Fibroblast of skin of left quadriceps (primary cell): ENCODE results near the gene PDE2A.

Experiments used
- DNase-seq, 2 experiments: peaks; one replicate each; pipeline ENCODE4 v3.0.0-alpha.2; 2013; ENCODE audit warnings: low read depth in 2 of 2

PDE2A gene

GRCh38 chr11:72615329-72615728 lies 58.9 kb downstream of the PDE2A start:
- no peak for DNase-seq

DNA sequence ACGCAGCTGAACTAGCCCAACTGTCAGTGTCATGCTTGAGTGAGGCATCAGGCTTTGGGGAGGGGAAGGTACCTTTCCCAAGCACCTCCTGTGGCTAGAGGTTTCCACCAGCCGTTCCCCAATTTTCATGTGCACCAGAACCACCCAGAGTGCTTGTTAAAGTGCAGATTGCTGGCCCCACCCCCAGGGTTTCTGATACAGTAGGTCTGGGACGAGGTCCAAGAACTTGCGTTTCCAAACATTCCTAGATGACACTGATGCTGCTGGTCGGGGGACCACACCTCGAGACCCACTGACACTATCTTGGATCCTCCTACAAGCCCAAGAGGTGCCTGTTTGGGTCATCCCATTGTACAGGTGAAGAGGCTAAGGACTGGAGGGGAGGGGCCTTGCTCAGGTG lies 59.8 kb downstream of the PDE2A start:
- no peak for DNase-seq

DNA sequence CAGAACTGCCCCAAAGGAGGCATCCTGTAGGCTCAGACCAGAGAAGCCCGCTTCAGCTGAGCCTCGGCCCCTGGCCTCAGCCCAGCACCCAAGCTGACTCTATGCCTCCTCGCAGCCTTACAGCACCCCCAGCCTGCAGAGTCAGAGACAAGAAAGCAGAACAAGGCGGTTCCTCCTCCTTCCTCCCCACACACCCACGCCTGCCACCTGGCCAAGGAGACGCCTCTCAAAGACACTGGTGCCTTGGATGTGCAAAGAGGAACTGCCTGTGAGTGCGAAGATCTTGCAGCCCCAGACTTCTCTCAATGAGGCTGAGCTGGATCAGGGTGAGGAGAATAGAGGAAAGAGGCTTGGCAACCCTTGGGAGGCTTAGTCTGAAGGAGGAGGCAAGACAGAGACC lies 60.2 kb downstream of the PDE2A start:
- no peak for DNase-seq

GRCh38 chr11:72613450-72613849 lies 60.8 kb downstream of the PDE2A start:
- DNase-seq: no peak

DNA sequence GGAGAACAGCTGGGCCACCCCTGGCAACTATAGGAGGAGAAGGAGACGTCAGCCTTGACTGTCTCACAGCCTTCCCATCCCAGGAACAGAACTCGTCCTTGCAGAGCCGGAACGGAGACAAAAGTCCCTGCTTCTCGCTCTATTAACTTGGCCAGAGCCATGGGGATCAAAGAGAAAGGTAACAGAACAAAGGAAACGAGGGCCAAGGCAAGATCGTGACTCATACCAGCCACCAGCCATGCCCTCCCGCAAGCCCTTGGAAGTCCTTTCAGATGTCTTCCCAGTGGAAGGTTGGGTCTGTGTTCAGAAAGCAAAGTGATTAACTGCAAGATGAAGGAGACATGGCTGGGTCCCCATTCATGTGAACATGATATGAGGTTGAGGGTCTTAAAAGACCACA lies 64.7 kb downstream of the PDE2A start:
- DNase-seq: no peak

- no peak for DNase-seq
Observed at GRCh38 chr11:72609045-72609444, 65.2 kb downstream of the PDE2A start.

DNA sequence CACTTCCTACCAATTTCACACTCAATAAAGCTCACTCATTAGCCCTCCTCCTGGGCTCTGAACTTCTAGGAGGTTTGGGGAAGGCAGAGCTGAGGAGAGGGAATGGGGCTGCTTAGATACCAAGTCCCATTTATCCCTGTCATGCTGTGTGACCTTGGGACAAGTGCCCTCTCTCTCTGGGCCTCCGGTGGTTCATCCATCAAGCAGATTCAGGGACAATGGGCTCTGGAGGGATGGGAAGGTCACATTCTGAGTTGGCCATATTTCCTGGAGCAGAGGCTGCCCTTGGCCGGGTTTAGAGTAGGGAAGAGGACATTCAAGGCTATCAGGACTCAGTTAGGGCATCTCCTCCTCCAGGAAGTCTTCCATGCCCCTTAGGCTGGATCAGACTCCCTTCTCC lies 66.7 kb downstream of the PDE2A start:
- DNase-seq: no peak

GRCh38 chr11:72606748-72607468 lies 67.3 kb downstream of the PDE2A start:
- DNase-seq: no peak

DNA sequence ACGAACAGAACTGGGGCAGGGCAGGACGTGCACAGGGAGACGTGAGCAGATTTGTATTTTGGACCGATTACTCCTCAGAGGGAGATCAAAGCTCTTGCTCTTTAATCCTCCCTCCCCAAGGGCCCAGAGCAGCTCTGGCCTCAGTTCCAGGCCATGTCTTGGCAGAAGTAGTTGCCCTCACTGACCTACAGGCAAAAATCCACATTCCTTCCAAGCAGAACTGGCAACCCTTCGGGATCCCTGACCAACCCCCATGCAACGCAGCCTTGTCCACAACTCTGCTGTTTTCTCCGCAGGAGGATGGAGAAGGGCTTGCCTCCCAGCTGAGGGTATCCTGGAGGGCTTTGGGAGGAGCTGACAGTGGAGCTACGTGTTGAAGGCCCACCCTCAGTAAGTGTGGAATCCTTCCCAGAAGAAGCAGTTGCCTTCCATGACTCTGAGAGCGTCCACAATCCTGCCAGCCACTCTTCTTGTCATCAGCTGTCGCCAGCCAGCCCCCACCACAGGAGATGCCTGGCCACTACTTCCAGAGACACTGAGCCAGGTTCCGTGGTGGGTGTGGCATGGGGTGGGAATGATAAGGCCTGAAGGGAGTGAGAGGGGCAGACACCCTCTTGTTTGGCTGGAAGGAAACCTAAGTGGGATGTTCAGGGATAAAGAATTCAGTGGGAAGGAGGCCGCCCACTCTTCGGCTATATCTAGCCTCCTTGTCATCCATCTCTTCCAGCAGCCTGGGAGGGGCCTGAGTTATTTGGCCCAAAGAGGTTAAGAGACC lies 68.1 kb downstream of the PDE2A start:
- DNase-seq: no peak

DNA sequence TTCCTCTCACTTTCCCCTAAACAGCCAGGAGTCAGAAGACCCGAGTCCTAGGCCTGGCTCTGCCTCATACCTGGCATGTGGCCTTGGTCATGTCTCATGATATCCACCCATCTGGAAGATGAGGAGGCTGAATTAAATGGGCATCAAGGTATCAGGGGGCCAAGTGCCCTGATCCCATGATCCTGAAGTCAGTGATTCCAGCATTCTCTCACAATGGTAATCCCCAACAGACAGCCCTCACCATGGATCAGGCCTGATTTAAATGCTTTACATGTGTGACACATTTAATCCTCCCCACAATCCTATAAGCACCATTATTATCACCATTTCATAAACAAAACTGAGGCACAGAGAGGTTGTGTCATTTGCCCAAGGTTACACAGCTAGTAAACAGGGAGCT lies 70.0 kb downstream of the PDE2A start:
- no peak for DNase-seq

- DNase-seq: no peak
Observed at GRCh38 chr11:72602250-72602904, 71.8 kb downstream of the PDE2A start.

GRCh38 chr11:72600557-72600956 lies 73.7 kb downstream of the PDE2A start:
- no peak for DNase-seq

- no peak for DNase-seq
Observed at GRCh38 chr11:72599325-72600117, 74.7 kb downstream of the PDE2A start.

- DNase-seq: no peak
Observed at GRCh38 chr11:72598906-72599305, 75.3 kb downstream of the PDE2A start.

DNA sequence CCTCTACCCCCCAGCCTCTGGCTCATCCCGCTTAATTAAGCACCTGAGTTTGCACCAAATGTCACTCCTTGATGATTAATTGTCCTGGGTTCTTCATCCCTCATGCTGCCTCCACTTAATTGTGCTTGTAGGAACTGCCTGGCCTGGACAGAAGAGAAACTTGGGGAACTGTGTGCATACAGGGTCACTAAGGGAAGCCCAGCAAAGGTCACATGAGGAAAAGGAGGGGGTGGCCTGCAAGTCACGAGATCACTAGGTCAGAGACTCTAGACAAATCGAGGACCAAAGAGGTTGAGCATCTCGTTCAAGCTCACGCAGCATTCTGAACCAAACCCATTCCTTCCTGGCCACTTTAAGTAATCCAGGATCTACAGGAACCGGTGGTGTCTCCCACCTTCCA lies 75.8 kb downstream of the PDE2A start:
- DNase-seq: no peak

- DNase-seq: no peak
Observed at GRCh38 chr11:72597721-72598120, 76.5 kb downstream of the PDE2A start.

DNA sequence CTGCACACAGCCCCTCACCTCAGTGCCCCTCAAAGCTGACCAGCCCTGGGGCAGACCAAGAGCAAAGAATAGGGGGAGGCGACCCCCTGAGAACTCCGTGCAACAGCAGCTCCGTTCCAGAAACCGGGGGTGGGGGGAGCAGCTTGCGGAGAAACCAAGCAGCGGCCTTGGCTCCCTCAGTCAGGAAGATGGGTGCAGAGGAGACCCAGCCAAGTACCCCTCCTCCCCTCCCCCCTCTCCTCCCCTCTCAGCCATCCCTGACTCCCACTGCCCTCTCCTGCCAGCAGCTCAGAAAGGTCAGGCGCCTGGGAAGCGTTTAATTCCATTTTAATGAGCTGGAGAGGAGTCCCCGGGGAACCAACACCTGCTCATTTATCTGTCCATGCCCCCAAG lies 78.9 kb downstream of the PDE2A start:
- no peak for DNase-seq

- no peak for DNase-seq
Observed at GRCh38 chr11:72594493-72595291, 79.5 kb downstream of the PDE2A start.

GRCh38 chr11:72592698-72593495 lies 81.3 kb downstream of the PDE2A start:
- DNase-seq: no peak

DNA sequence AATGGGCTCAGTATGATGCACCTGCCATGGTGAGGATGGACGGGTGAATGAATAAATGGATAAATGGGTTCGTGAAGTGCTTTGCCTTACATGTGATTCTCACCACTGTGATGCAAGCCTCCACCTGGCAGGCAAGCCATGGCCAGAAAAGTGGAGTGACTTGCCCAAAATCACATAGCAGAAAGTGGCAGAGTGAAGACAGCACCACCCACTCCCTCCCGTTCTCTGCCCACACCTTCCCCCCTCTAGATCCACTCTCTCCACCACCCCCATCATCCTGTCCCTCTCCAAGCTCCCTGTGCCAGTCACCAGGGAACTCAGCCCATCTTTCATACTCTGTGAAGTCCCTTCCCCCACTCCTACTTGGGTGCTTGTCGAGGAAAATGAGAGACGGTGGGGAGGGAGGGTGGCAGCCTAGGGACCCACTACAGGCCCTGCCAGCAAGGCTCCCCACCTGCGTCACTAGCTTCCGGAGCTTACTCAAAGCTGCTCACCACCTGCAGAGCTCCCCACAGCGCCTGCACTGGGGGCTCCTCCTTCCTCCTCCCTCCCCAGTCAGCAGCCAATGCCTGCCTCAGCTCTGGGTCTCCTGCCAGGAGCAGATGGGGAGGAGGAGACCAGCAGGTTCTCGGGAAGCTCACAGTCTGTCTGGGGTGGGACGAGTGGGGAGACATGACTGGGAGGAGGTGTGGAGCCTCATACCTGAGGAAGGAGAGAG lies 82.3 kb downstream of the PDE2A start:
- DNase-seq: no peak
